BLaER1 treated with 17β-estradiol and CSF1 and Interleukin-3, amounts not matched to agents 10 nM and 100 nM (cell line): ENCODE data around the gene BANF1.

Experiments
- H3K27ac ChIP-seq, 11 experiments: shearing (Covaris generic); formaldehyde crosslinking; 2 replicates each; pipeline ENCODE4 v1.8.1; 2022
- H3K27me3 ChIP-seq, 11 experiments: shearing (Covaris generic); formaldehyde crosslinking; 2 replicates each; pipeline ENCODE4 v1.8.1; 2022
- H3K36me3 ChIP-seq, 11 experiments: shearing (Covaris generic); formaldehyde crosslinking; 2 replicates each; pipeline ENCODE4 v1.8.1; 2022
- H3K4me1 ChIP-seq, 10 experiments: shearing (Covaris generic); formaldehyde crosslinking; 2 replicates each; pipeline ENCODE4 v1.8.1; 2022
- H3K4me2 ChIP-seq, 11 experiments: shearing (Covaris generic); formaldehyde crosslinking; 2 replicates each; pipeline ENCODE4 v1.8.1; 2022
- H3K4me3 ChIP-seq, 10 experiments: shearing (Covaris generic); formaldehyde crosslinking; 2 replicates each; pipeline ENCODE4 v1.8.1; 2022
- H3K9ac ChIP-seq, 11 experiments: shearing (Covaris generic); formaldehyde crosslinking; 2 replicates each; pipeline ENCODE4 v1.8.1; 2022
- H3K9me3 ChIP-seq, 11 experiments: shearing (Covaris generic); formaldehyde crosslinking; replicated peaks in 1 of 11; 2 replicates each; pipeline ENCODE4 v1.8.1; 2022
- H4K20me1 ChIP-seq, 11 experiments: shearing (Covaris generic); formaldehyde crosslinking; 2 replicates each; pipeline ENCODE4 v1.8.1; 2022
- Cebpa-rat ChIP-seq, 11 experiments: shearing (Covaris generic); IDR thresholded peaks; 2 replicates each; pipeline ENCODE4 v1.8.1; 2022

BANF1 gene

DNA sequence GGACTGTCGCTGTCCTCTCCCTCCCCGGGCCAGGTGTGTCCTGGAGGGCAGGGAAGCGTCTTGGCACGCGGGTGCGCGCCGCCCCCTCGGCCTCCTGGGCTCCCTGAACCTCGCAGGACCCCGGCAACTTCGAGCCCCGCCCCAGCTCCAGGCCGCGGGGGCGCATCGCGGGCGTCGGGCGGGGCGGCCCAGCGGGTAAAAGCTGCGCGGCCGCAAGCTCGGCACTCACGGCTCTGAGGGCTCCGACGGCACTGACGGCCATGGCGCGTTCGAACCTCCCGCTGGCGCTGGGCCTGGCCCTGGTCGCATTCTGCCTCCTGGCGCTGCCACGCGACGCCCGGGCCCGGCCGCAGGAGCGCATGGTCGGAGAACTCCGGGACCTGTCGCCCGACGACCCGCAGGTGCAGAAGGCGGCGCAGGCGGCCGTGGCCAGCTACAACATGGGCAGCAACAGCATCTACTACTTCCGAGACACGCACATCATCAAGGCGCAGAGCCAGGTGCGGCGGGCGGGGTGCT lies 9.5 kb downstream of the BANF1 start, which contains the start of gene CST6:
CST6 (plus strand) TSS at position 224 of the 519 bp plus-strand sequence; CDS start at position 261, 37 bp downstream.
- Histone ChIP-seq H3K4me1 (peaks cover 35 to 67% (median 58%) of the 10 kb centered on the region in 10 experiments), H3K27ac (no peak within 1 kb of the TSS), H3K4me2 (peak within 1 kb of the TSS in 8 of 11 experiments; percentile 33 to 81 (median 55); a peak in 14 of 22 replicates), H3K36me3 (peaks cover 0 to under 1% (median 0%) of the 10 kb centered on the region in 11 experiments; a peak in 2 of 22 replicates), H3K27me3 (peaks cover 9 to 22% (median 12%) of the 10 kb centered on the region in 11 experiments), H3K9me3 (no peaks in the 10 kb centered on the region), H3K4me3 (no peak within 1 kb of the TSS), H4K20me1 (peaks cover 0 to 11% (median 0%) of the 10 kb centered on the region in 11 experiments; a peak in 3 of 22 replicates), H3K9ac (0 out of 22 replicates have a peak within 1 kb of the TSS, but pooled peaks of 1 of the 11 experiments have one; percentile 9)
- no peak for TF ChIP-seq Cebpa-rat (IDR thresholded peaks at IDR 0.05)

DNA sequence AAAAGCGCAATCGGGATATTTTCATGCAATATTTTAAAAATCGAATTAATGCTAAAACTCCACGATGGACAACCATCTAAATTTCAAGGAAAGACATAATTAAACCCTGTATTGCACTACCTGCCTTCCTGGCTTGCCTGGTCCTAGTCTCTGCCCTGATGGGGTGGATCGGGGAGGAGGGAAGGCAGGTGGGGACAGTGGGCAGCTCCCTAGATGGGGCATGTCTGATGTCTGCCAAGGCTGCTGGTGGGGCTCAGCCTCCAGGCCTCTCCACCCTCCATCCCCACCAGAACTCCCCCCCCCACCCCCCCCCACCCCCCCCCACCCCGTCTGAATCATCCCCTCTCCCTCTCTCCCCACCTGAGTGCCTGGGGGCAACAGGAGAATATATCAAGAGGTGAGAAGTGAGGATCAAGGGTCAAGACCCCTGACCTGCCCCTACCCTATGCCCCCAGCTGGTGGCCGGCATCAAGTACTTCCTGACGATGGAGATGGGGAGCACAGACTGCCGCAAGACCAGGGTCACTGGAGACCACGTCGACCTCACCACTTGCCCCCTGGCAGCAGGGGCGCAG lies 10.2 kb downstream of the BANF1 start:
- no peak for TF ChIP-seq Cebpa-rat (IDR thresholded peaks at IDR 0.05)
- Histone ChIP-seq H3K4me2 (peak overlapping the region in 8 of 11 experiments; percentile 33 to 81 (median 55); a peak in 14 of 22 replicates), H3K27me3 (peaks cover 9 to 22% (median 12%) of the 10 kb centered on the region in 11 experiments), H3K4me1 (peaks cover 29 to 62% (median 53%) of the 10 kb centered on the region in 10 experiments), H3K36me3 (no peaks in the 10 kb centered on the region), H3K4me3 (no peak overlapping the region), H3K27ac (no peak overlapping the region), H4K20me1 (peaks cover 0 to 7% (median 0%) of the 10 kb centered on the region in 11 experiments; a peak in 3 of 22 replicates), H3K9me3 (no peaks in the 10 kb centered on the region), H3K9ac (0 out of 22 replicates have a peak overlapping the region, but pooled peaks of 1 of the 11 experiments have one; percentile 9)

- no peaks in the 10 kb centered on the region for H3K36me3 ChIP-seq
- H3K27me3 ChIP-seq: peaks cover 9 to 22% (median 12%) of the 10 kb centered on the region in 11 experiments
- H3K9ac ChIP-seq: 0 out of 22 replicates have a peak overlapping the region, but pooled peaks of 1 of the 11 experiments have one; percentile 9
- H3K9me3 ChIP-seq: no peaks in the 10 kb centered on the region
- H3K27ac ChIP-seq: no peak overlapping the region
- no peak overlapping the region for H3K4me3 ChIP-seq
- H4K20me1 ChIP-seq: peaks cover 0 to 7% (median 0%) of the 10 kb centered on the region in 11 experiments; a peak in 2 of 22 replicates
- no peak for TF ChIP-seq Cebpa-rat (IDR thresholded peaks at IDR 0.05)
- H3K4me2 ChIP-seq: peak overlapping the region in 8 of 11 experiments; percentile 33 to 81 (median 55); a peak in 14 of 22 replicates
- peaks cover 22 to 55% (median 46%) of the 10 kb centered on the region in 10 experiments for H3K4me1 ChIP-seq
Observed at GRCh38 chr11:66012946-66013761, 10.9 kb downstream of the BANF1 start.

GRCh38 chr11:66013762-66014100 lies 11.4 kb downstream of the BANF1 start:
- Histone ChIP-seq H3K27ac (no peak overlapping the region), H3K9me3 (no peaks in the 10 kb centered on the region), H3K4me1 (peaks cover 17 to 49% (median 40%) of the 10 kb centered on the region in 10 experiments), H3K9ac (no peak overlapping the region), H3K36me3 (no peaks in the 10 kb centered on the region), H3K27me3 (peaks cover 9 to 22% (median 12%) of the 10 kb centered on the region in 11 experiments), H3K4me3 (no peak overlapping the region), H3K4me2 (peak overlapping the region in 3 of 11 experiments; percentile 53 to 81 (median 72); a peak in 5 of 22 replicates), H4K20me1 (peaks cover 0 to 7% (median 0%) of the 10 kb centered on the region in 11 experiments; a peak in 1 of 22 replicates)
- no peak for TF ChIP-seq Cebpa-rat (IDR thresholded peaks at IDR 0.05)

DNA sequence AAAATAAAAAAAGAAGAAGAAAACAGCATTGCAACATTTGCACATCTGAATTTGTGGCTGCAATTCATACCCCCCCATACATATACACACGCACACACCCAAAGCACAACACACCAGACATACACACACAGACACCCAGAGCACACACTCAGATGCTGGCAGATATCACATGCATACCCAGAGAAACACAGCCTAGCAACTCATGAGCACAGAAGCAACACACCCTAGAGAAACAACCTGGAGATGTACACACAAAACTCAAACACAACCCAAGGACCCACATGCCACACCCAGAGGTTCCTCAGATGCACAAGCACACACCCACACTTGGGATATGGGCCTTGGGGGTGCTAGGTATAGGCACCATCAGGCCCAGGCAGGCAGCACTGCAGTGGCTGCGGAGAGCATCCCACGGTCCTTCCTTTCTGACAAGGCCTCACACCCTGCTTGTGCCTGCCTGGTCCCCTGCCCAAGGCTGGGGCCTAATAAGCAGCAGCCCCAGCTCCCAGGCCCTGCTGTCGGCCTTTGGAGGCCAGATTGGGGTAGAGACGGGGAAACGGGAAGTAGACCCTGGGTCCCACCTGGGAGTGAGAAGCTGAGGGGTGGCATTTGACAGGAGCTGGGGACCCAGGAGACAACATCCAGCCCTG lies 12.6 kb downstream of the BANF1 start:
- H3K4me1 ChIP-seq: peaks cover 12 to 48% (median 32%) of the 10 kb centered on the region in 10 experiments
- peak overlapping the region in 8 of 11 experiments; percentile 9 to 44 (median 33); a peak in 10 of 22 replicates for H3K4me2 ChIP-seq
- peak overlapping the region in 3 of 11 experiments; percentile 9 to 27 (median 11); a peak in 1 of 22 replicates for H3K27ac ChIP-seq

GRCh38 chr11:66015454-66015881 lies 13.2 kb downstream of the BANF1 start:
- H3K9me3 ChIP-seq: no peaks in the 10 kb centered on the region
- H3K4me2 ChIP-seq: peak overlapping the region in 8 of 11 experiments; percentile 9 to 44 (median 26); a peak in 11 of 22 replicates
- H3K4me3 ChIP-seq: no peak overlapping the region
- H3K4me1 ChIP-seq: peaks cover 17 to 53% (median 38%) of the 10 kb centered on the region in 10 experiments
- TF ChIP-seq Cebpa-rat (IDR thresholded peaks at IDR 0.05): no peak
- H3K27me3 ChIP-seq: peaks cover 9 to 19% (median 12%) of the 10 kb centered on the region in 11 experiments
- H3K36me3 ChIP-seq: no peaks in the 10 kb centered on the region
- peaks cover 0 to 7% (median 0%) of the 10 kb centered on the region in 11 experiments; a peak in 1 of 22 replicates for H4K20me1 ChIP-seq
- peak overlapping the region in 2 of 11 experiments; percentile 16 to 19; a peak in 2 of 22 replicates for H3K9ac ChIP-seq
- H3K27ac ChIP-seq: peak overlapping the region in 3 of 11 experiments; percentile 9 to 27 (median 11); a peak in 1 of 22 replicates

More for the DNA sequence above, 12.6 kb downstream of the BANF1 start:
- Histone ChIP-seq H3K9ac (peak overlapping the region in 3 of 11 experiments; percentile 16 to 25 (median 19); a peak in 3 of 22 replicates), H4K20me1 (peaks cover 0 to 7% (median 0%) of the 10 kb centered on the region in 11 experiments; a peak in 1 of 22 replicates), H3K27me3 (peaks cover 9 to 22% (median 12%) of the 10 kb centered on the region in 11 experiments), H3K36me3 (no peaks in the 10 kb centered on the region), H3K4me3 (no peak overlapping the region), H3K9me3 (no peaks in the 10 kb centered on the region)
- TF ChIP-seq Cebpa-rat (IDR thresholded peaks at IDR 0.05): no peak

DNA sequence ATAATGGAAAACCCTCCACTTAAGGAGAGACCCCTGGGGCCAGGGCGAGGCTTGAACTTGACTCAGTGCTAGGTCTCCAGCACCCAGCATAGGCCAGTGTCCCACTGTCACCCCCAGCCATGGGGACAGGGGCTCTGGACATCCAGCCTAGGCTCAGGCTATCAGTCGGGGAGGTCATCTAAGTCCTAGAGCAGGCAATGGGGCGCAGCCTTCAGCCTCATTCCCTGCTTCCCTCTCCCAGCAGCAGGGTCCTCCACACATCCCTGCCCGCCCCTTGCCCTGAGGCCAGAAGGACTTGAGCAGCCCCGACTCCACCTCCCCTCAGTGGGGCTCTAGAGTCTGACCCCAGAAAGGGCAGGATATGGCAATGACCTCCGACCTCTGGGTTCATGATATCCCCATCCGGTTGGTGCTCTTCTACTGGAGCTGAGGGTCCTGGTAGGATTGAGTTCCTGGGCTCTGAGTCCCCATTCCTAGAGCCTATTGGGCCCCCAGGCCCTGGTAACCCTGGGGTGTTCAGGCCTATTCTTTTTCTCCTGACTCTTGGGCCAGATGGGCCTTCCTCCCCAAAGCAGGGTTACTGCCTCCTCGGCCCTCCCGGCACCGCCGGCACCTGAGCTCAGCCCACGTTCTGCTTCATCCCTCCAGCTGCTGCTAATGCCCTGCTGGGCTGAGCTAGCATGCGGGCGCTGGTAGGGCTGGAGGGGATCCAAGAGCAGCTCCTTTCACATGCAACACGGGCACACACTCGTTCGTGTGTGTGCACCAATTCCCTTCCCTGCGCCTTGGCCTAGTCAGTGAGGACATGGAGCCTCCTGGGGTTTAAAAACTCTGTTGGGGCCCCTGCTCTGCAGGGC lies 13.9 kb downstream of the BANF1 start:
- H3K9ac ChIP-seq: no peak overlapping the region
- no peak overlapping the region for H3K27ac ChIP-seq
- H3K4me1 ChIP-seq: peaks cover 24 to 60% (median 45%) of the 10 kb centered on the region in 10 experiments
- no peak for TF ChIP-seq Cebpa-rat (IDR thresholded peaks at IDR 0.05)
- H4K20me1 ChIP-seq: peaks cover 0 to 7% (median 0%) of the 10 kb centered on the region in 11 experiments; a peak in 1 of 22 replicates
- no peaks in the 10 kb centered on the region for H3K9me3 ChIP-seq
- H3K27me3 ChIP-seq: peaks cover 9 to 12% (median 12%) of the 10 kb centered on the region in 11 experiments
- H3K4me2 ChIP-seq: peak overlapping the region in 9 of 11 experiments; percentile 24 to 62 (median 40); a peak in 11 of 22 replicates
- no peak overlapping the region for H3K4me3 ChIP-seq
- H3K36me3 ChIP-seq: no peaks in the 10 kb centered on the region
